Right forelimb (tissue), 1 donor: Measurements from ENCODE around the gene RGPD4.
"Not testable (repeated sequence)": the region's sequence is repeated elsewhere in the genome, so short reads cannot be mapped to it uniquely, and the experiment has no call there.

ENCODE experiments used
- DNase-seq: peaks from one replicate; pipeline ENCODE4 v3.0.0-alpha.2; 2018

Gene RGPD4

DNA sequence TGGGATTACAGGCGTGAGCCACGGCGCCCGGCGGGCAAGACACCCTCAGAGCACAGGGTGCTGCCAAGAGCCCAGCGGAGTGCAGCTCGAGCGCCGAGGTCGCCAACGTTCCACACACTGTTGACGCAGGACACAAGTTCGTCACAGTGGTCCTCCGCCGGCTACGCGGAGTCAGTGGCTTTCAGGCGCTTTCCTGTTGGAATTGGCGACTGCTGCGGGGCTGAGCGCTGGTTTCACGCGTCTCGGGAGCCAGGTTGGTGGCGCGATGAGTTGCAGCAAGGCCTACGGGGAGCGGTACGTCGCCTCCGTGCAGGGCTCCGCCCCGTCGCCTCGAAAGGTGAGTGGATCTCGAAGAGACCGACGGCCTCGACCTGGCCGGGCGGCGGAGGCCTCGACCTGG lies at the start of gene RGPD4:
TSS of gene RGPD4 (plus strand) at position 144 of the 400 bp plus-strand sequence. CDS start at position 266, 122 bp downstream.
- not testable (repeated sequence) for DNase-seq

DNA sequence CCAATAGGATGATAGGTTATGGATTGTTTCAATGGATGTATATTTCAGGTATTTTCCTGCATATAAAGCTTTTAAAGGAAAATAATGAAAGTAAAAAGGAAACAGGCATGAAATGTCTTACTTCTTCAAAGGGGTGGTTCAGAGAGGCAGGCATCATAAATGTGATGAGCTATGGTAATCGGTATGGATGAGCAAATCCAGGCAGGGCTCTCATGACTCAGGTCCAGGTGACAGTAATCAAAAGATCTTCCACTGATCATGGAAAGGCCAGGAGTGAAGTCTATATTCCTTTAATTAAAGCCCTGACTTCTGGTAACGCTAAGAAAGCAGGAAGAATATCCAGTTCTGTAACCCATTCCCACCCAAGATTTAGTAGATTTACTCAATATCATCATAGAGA lies 48.7 kb upstream of the RGPD4 start:
- DNase-seq, result no peak

DNA sequence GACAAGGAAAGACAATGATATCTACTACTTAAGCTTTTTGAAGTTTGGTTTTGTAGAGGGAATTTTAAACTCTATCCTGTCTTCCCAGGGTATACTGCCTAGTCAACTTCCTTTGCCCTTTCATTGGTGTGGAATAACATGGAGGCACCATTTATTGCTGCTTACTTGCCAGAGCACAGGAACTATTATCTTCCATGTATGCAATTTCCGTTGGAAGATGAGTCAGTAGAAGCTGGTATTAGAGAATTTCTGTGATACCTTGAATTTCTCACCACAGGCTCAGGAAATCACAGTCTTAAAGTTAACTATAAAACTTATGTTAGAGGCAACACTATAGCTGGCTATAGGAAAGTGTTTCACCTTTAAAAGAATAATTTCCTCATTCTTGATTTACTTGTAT lies 40.9 kb upstream of the RGPD4 start:
- DNase-seq, result no peak

DNA sequence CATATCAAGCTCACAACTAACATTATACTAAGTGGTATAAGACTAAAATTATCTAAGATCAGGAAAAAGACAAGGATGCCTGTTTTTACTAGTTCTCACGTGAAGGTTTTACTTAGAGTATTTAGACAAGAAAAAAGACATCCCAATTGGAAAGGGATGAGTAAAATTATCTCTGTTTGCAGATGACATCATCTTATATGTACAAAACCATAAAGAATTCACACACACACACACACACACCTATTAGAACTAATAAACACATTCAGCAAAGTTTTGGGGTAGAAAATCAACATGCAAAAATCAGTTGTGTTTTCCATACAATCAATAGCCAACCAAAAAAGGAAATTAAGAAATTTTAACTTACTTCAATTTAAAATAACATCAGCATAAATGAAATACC lies 35.9 kb upstream of the RGPD4 start:
- DNase-seq, result no peak

DNA sequence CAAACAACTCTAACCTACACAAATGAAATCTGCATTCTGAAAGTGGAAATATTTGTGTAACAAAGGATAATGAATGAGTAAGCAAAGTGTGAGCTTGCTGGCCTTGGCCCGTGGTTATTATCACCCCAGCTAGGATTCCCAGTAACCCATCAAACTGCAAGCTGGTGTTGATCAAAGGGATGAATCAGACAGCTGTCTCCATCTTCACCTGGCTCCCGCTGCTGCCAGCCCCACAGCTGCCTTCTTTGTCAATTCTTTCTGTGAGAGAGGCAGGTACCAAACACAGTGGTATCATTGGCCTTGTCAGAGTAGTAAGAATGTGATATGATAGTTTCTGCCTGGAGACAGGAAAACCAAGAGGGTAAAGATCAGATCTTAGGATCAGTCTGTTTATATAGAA lies 25.2 kb upstream of the RGPD4 start:
- DNase-seq, result no peak

DNA sequence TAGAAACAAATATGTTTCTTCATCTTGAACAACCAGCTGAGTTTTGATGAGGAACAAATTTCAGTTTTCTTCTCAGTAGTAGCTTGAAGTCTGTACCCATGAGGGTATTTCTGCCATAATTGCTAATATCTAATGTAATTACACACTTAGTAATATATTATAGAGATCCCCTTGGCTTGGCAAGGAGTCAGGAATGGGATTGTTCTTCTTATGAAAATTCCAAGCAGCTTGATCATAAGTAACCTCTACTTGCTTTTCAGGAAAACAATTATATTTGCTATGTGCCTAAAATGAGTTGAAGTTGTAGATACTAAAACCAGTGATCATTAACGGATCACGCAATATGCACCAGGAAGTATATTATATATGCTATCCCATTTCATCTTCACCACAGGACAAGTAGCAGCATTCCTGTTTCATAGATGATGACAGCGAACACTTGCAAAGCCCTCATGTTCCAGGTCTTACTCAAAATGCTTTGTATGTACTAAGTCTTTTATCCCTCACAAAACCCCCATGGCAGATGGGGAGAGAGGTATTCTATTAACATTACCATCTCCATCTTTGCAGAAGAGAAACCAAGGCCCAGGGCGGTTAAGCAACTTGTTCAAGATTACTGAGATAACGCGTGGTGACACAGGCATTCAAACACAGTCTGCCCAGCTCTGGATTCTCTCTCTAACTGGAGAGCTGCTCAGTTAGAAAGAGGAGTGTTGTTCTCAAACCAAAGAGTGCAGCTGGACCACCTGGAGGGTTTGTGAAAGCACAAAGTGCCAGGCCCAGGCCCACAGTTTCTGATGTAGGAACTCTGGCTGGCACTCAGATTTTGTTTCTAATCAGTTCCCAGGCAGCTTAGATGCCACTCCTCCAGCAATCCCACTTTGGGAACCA lies 21.8 kb upstream of the RGPD4 start:
- DNase-seq, result no peak

DNA sequence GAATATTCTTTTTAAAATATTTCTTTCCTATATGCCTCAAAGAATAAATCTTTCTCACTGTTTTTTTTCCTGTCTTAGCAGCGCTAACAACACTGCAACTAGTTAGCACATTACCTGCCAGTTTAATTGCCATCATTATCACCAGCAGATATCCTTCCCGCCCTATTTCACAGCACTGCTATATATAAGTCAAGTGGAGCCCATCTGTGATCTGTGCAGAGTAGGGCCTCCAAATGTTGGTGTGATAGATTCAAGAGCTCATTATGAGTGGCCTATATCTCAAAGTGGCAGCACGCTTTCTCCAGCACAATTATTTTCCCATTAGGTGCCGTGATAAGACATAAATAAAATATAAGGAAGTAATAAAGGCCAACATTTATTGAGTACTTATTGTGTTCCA lies 19.8 kb upstream of the RGPD4 start:
- no peak for DNase-seq

DNA sequence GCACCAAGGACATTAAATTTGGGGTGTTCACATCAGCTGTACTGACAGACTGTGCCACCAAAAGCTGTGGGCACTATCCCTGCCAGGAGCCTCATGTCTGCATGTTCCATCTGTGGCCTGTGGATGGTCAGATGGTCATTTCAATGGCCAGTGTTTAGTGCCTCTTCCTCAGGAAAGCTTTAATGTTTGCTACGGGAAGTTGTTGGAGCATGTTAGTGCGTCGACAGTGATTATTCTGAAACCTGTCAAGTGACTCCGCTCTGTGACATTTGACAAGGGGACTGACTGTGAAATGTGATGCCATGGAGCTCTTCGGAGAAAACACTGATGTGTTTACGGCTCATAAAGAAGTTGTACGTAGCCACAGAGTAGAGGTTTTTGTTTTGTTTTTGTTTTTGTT lies 18.7 kb upstream of the RGPD4 start:
- DNase-seq, result no peak

DNA sequence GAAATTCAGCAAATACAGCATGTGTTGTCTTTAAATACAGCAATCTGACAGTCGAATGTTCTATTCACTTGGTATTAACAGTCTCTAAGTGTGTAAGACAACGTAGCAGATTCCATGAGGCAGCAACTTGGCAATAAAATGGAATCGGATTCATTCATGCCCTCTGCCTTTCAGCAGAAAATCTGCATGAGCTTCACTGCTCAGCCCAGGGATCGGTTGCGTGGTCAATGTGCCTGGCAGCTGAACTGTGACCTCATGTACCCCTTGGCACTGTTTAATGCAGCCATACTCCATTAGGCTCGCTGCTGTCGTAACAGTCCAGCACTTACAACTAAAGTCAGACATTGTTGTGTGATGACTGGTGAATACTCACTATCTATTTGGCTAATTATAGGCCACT lies 17.7 kb upstream of the RGPD4 start:
- DNase-seq, result no peak

DNA sequence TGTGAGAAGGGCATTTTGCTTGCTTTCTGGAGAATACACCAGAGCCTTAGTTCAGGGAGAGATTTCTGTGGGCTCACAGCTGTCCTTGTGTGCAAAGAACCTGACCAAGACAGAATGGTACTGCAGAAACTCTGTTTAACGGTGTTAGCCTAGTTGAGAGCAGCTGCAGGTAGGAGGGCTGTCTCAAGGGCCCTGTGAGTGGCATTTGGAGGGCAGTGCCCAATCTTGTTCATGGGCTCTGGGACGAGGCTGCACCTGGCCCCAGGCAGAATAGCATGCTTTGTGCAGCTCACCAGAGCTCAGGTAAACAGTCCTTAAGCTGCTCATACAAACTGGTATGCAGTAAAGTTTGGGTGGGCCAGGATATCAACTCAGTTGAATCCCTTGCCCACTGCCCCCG lies 16.9 kb upstream of the RGPD4 start:
- no peak for DNase-seq

DNA sequence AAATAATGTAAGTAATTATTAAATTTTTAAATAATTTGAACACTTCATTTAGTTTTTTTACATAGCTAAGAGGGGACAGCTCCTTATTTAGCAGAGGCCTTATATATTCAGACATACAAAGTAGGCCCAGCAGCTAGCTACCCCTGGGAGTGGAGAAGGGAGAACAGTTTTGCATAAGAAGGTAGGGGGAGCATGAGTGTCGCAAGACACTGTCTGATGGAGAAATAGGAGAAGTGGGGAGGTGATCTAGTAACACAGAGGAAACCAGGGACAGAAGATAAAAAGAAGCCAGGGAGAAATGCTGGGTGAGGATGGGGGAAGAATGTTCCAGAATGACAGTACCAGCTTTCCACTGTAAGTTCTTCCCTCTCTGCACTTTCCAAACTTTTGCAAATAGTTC lies 16.0 kb upstream of the RGPD4 start:
- no peak for DNase-seq

DNA sequence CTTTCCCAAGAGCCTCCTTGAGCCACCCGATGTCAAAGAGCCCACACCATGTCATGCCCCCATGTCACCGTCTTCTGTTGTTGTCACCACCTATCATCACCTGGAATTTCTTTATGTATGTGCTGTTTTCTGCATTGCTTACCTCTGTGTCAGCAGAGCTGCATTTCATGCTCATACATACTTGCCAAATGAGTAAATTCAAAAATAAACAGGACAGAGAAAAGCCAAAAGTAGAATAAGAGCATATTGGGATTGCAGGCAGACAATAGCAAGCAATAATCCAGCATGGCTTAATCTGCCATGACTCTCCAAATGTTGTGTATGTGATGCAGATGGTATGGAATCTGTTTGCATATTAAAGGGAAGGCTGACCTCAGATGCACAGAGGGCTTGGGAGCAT lies 15.3 kb upstream of the RGPD4 start:
- no peak for DNase-seq

DNA sequence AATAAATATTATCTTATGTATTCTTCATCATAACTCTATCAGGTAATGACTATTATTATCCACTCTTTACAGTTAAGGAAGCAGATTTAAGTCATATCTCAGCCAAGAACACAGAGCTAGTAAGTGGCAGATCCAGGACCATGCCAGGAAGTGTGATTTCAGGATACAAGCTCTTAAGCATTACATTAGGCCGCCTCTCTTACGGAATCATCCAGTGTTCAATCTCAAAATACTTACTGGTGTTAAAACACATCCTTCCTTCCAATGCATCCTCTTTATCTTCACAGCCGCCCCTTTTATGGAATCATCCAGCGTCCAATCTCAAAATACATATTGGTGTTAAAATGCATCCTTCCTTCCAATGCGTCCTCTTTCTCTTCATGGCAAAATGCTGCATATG lies 14.7 kb upstream of the RGPD4 start:
- DNase-seq, result no peak

DNA sequence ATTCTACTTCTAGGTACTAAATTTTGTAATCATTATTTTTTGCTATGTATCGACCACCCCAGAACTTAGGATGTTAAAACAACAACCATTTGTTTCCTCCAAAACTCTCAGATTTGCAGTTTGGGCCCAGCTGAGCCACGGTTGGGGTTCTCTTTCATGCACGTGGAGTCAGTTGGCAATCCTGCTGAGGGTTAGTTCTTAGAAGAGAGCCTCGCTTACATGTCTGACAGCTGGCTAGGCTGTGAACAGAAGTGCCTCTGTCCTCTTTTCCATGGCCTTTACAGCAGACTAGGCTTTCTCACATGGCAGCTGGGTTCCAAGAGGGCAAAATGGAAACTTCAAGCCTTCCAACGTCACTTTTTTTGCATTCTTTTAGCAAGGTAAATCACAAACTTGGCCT lies 9.3 kb upstream of the RGPD4 start:
- no peak for DNase-seq

DNA sequence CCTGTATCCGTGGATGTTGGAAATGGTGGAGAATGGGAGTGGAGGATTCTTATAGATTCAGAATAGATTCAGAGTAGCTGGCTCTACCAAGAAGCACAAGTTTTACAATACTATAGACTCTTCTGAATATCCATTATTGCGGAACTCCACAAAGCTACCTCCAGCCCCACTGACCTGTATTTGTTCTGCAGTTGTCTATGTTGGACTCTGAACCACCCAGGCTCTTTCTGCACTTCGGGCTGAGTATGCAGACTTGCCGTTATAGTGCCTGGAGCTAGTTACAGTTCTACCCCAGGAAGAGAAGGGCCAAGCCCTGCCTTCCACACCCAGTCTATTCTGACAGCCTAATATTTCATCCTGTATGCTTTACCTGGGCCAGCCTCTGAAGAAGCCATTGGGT lies 4.4 kb upstream of the RGPD4 start:
- DNase-seq, result no peak

DNA sequence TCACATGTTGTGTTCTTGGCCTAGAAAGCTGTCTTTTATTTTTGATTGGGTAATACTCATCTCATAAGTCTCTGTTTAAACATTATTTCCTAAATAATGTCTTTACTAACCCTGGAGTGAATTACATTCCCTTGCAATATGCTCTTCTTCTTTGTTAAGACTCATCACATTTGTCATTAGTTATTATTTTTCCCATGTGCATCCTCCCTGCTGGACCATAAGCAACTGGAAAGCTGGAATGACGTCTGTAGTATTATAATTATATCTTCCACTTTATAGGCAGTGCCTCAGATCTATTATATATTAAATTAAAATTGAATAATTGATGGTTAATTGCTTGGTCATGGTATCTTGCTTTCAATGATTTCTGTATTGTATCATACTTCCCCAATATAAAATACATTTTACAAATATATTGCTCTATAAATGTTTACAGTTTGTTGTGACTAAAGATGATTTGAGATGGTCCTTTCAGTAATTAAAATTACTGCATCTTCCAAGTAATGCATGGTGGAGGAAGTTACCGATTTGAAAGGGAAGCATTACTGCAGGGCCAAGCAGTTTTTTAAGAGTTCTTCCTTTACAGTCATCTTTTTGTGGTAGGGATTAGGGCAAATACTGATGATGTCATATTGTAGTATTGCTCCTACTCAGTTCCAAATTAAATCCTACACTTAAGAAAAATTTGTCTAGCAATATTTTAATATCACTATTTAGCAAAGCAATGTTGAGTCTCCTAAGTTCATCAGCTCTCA lies 2.1 kb upstream of the RGPD4 start:
- no peak for DNase-seq

DNA sequence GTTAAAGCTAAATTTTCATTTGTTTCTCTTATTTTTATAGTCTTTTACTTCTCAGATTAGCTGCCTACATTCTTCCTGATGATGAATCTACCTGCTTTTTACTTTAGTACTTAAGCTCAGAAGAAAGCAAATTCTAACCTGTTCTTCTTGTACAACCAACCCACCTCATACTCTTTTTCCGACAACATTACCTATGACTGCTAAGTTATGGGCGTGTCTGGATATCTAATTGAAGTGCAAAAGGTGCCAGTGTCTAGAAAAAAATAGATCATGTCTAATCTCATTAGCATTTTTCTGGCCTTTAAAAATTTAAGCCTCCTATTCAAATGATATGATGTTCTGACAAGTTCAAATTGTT lies 1.5 kb upstream of the RGPD4 start:
- DNase-seq, result no peak

DNA sequence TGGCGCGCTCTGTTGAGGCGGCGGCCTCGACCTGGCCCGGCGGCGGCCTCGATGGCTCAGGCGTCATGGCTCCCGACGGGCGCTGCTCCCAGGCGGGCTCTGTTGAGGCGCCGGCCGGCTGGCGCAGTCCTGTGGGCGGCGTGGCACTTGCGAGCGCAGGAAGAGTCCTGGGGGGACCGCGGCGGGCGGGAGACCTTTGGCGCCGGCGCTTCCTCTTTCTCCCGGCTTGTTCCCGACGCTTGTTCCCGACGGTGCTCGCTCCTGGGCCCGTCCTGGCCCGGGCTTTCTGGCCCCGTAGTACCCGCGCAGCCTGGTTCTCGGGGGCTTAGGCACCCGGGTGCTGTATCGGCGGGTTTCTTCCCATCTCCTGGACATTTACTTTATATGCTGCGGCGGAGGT lies 2.8 kb downstream of the RGPD4 start:
- DNase-seq, result not testable (repeated sequence)

DNA sequence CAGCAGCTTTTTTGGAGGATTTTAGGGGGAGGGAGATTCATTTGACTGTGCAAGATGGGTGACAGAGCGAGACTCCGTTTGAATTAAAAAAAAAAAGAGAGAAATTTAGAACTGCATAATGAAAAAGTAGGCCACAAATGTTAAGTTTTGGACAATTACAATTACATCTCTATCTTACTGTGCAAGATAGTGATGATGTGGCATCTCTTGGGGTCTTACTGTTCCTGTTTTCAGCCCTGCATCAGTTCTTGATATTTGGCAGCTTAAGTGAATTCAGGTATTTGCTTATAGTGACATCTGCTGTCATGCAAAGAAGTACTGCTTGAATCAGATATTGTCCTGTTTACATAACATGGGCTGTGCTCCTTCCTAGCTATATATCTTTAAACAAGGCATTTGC lies 6.5 kb downstream of the RGPD4 start:
- DNase-seq, result not testable (repeated sequence)

DNA sequence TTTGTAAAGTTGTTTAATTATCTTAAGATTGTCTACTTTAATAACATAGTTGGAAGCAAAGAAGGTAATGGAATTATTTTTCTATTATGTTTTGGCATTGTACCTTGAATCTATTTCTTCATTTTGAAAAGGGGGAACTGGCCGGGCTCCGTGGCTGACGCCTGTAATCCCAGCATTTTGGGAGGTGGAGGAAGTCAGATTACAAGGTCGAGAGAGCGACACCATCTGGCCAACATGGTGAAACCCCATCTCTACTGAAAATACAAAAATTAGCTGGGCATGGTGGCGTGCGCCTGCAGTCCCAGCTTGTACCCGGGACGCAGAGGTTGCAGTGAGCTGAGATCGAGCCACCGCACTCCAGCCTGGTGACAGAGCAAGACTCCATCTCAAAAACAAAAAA lies 6.9 kb downstream of the RGPD4 start:
- not testable (repeated sequence) for DNase-seq

DNA sequence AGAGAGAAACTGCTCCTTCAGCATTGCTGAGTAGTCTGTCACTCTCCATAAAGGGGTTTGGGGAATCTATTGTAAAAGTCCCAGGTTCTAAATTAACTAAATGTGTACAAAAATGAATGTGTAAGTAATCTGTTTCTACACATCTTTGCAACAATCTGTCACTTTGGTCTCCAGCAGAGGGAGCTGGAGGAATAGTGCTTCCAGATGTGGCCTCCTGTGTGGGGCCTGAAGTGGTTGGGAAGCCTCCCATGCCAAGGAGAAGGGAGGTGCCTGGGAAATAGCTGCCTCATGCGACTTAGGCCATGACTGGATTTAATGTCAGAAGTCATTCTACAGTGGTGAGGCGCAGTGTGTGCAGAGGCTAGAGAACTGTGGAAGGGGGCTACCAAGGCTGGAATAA lies 89.4 kb downstream of the RGPD4 start:
- not testable (repeated sequence) for DNase-seq

DNA sequence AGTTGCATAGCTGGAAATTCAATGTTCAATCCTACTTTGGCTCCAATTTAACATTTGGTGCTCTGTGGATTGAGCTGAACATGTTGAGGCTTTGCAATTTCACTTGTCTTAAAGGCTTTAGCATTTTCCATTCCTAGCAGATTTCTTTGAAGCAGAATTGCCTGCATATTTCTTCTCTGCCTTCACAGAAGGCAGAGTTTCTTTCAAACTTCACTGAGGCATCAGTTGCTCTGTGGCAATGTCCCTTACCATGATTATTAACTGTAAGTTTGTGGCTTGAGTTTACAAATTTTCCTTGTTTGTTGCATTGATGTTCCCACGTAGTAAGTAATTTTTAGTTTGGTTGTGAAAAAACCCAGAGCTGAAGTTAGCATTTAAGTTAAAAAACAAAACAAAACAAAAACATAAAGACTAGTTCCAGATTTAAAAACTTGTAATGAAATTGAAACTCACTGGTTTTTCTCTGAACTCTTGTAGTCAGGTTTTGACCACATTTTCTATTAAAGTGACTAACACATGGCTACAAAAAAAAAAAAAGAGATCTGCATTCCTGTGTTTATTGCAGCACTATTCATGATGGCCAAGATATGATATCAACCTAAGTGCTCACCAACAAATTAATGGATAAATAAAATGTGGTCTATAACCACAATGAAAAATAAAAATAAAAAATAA lies 90.1 kb downstream of the RGPD4 start:
- DNase-seq, result not testable (repeated sequence)

DNA sequence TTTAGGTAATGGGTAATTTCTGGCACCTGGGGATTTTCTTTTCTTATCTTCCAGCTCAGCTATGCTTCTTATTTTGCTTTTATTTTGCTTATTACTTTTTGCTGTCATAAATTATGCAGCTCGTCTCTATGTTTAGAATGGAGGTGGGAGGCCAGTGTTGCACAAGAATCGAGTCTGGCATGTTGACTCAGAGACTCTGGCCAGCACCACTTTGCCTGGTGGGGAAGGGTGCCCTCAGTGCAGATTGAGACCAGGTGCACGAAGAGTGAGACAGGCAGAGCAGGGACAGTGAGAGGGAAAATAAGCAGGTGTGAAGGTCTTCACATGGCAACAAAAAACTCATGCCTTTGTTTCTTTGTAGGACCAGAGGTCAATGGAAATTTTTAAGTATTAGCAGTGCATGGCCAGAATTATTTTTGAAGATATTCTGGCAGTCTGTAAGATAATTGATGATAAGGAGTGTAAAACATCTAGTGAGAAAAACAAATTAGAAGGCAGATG lies 100.4 kb downstream of the RGPD4 start:
- DNase-seq, result no peak

DNA sequence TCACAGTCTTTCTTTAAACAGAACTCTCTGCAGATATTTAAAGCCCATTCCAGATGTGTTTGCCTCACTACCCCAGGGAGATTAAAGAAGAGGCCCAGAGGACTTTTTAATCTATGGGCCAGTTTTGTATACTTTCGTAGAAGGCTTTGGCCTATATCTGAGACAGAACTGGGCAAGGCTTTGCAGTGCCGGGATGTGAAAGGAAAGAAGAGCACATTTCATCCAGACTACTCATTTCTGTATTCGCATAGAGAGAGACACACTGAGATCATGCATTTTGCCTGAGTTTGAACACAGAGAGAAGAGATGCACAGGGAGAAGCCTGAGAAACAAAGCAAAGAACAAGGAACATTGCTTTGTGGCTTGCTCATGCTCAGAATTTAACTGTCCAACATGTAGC lies 104.7 kb downstream of the RGPD4 start:
- no peak for DNase-seq
